Measurements from ENCODE around the gene MYH7B.

The MYH7B gene

GRCh38 chr20:34989118-34989517 lies 33.5 kb downstream of the MYH7B start:
- peaks cover 1% of the 10 kb centered on the region for H3K27me3 Mint-ChIP-seq
- no peaks in the 10 kb centered on the region for H3K4me1 Mint-ChIP-seq
- no peak overlapping the region for H3K4me3 Mint-ChIP-seq
- DNase-seq (no peak), ATAC-seq (no peak)
- H3K9me3 Mint-ChIP-seq = no peaks in the 10 kb centered on the region
- H3K27ac Mint-ChIP-seq = no peak overlapping the region
- no peaks in the 10 kb centered on the region for H3K36me3 Mint-ChIP-seq (ENCODE audit: low read depth)

GRCh38 chr20:34989670-34990069 lies 34.0 kb downstream of the MYH7B start:
- no peaks in the 10 kb centered on the region for H3K9me3 Mint-ChIP-seq
- DNase-seq (no peak), ATAC-seq (no peak)
- no peaks in the 10 kb centered on the region for H3K4me1 Mint-ChIP-seq
- H3K27me3 Mint-ChIP-seq = peaks cover 1% of the 10 kb centered on the region
- H3K27ac Mint-ChIP-seq = no peak overlapping the region
- no peak overlapping the region for H3K4me3 Mint-ChIP-seq
- no peaks in the 10 kb centered on the region for H3K36me3 Mint-ChIP-seq (ENCODE audit: low read depth)

GRCh38 chr20:34990231-34990630 lies 34.6 kb downstream of the MYH7B start:
- no peak for DNase-seq
- no peak overlapping the region for H3K4me3 Mint-ChIP-seq
- no peak for ATAC-seq
- no peak overlapping the region for H3K27ac Mint-ChIP-seq
- H3K27me3 Mint-ChIP-seq = no peaks in the 10 kb centered on the region
- H3K4me1 Mint-ChIP-seq = no peaks in the 10 kb centered on the region
- H3K36me3 Mint-ChIP-seq (ENCODE audit: low read depth) = no peaks in the 10 kb centered on the region
- H3K9me3 Mint-ChIP-seq = no peaks in the 10 kb centered on the region

- ATAC-seq = no peak
- H3K4me1 Mint-ChIP-seq = no peaks in the 10 kb centered on the region
- H3K4me3 Mint-ChIP-seq = no peak overlapping the region
- H3K27me3 Mint-ChIP-seq = no peaks in the 10 kb centered on the region
- H3K27ac Mint-ChIP-seq = no peak overlapping the region
- no peak for DNase-seq
- no peaks in the 10 kb centered on the region for H3K9me3 Mint-ChIP-seq
- no peaks in the 10 kb centered on the region for H3K36me3 Mint-ChIP-seq (ENCODE audit: low read depth)
These were observed 35.1 kb downstream of the MYH7B start for GRCh38 chr20:34990661-34991214.

- no peak for DNase-seq
- H3K27me3 Mint-ChIP-seq = no peaks in the 10 kb centered on the region
- no peaks in the 10 kb centered on the region for H3K9me3 Mint-ChIP-seq
- ATAC-seq = no peak
- H3K27ac Mint-ChIP-seq = no peak overlapping the region
- no peaks in the 10 kb centered on the region for H3K4me1 Mint-ChIP-seq
- H3K36me3 Mint-ChIP-seq (ENCODE audit: low read depth) = peaks cover 5% of the 10 kb centered on the region
- H3K4me3 Mint-ChIP-seq = no peak overlapping the region
These were observed 37.2 kb downstream of the MYH7B start for GRCh38 chr20:34992751-34993417.

GRCh38 chr20:34993941-34994508 lies 38.4 kb downstream of the MYH7B start:
- no peak overlapping the region for H3K27ac Mint-ChIP-seq
- DNase-seq (no peak), ATAC-seq (no peak)
- H3K4me3 Mint-ChIP-seq = no peak overlapping the region
- H3K27me3 Mint-ChIP-seq = no peaks in the 10 kb centered on the region
- H3K9me3 Mint-ChIP-seq = no peaks in the 10 kb centered on the region
- H3K4me1 Mint-ChIP-seq = no peaks in the 10 kb centered on the region
- peaks cover 6% of the 10 kb centered on the region for H3K36me3 Mint-ChIP-seq (ENCODE audit: low read depth)

GRCh38 chr20:34994509-34995131 lies 39.0 kb downstream of the MYH7B start:
- H3K27me3 Mint-ChIP-seq = no peaks in the 10 kb centered on the region
- H3K4me1 Mint-ChIP-seq = no peaks in the 10 kb centered on the region
- DNase-seq (no peak), ATAC-seq (no peak)
- H3K9me3 Mint-ChIP-seq = no peaks in the 10 kb centered on the region
- no peak overlapping the region for H3K27ac Mint-ChIP-seq
- H3K36me3 Mint-ChIP-seq (ENCODE audit: low read depth) = peaks cover 7% of the 10 kb centered on the region
- no peak overlapping the region for H3K4me3 Mint-ChIP-seq

GRCh38 chr20:34995192-34995591 lies 39.5 kb downstream of the MYH7B start:
- peaks cover 7% of the 10 kb centered on the region for H3K36me3 Mint-ChIP-seq (ENCODE audit: low read depth)
- no peaks in the 10 kb centered on the region for H3K4me1 Mint-ChIP-seq
- ATAC-seq (no peak), DNase-seq (no peak)
- no peaks in the 10 kb centered on the region for H3K9me3 Mint-ChIP-seq
- H3K27me3 Mint-ChIP-seq = no peaks in the 10 kb centered on the region
- no peak overlapping the region for H3K4me3 Mint-ChIP-seq
- no peak overlapping the region for H3K27ac Mint-ChIP-seq

- no peak overlapping the region for H3K4me3 Mint-ChIP-seq
- no peaks in the 10 kb centered on the region for H3K9me3 Mint-ChIP-seq
- peaks cover 7% of the 10 kb centered on the region for H3K36me3 Mint-ChIP-seq (ENCODE audit: low read depth)
- DNase-seq (no peak), ATAC-seq (no peak)
- no peaks in the 10 kb centered on the region for H3K27me3 Mint-ChIP-seq
- H3K27ac Mint-ChIP-seq = no peak overlapping the region
- H3K4me1 Mint-ChIP-seq = no peaks in the 10 kb centered on the region
These were observed 40.0 kb downstream of the MYH7B start for GRCh38 chr20:34995696-34996095.

- Mint-ChIP-seq H3K36me3 (ENCODE audit: low read depth) (peaks cover 9% of the 10 kb centered on the region), H3K27me3 (no peaks in the 10 kb centered on the region), H3K4me1 (no peaks in the 10 kb centered on the region), H3K4me3 (no peak overlapping the region), H3K27ac (no peak overlapping the region), H3K9me3 (no peaks in the 10 kb centered on the region)
- no peak for ATAC-seq
- no peak for DNase-seq
These were observed 40.8 kb downstream of the MYH7B start for GRCh38 chr20:34996243-34997028.

- H3K36me3 Mint-ChIP-seq (ENCODE audit: low read depth) = peaks cover 9% of the 10 kb centered on the region
- no peaks in the 10 kb centered on the region for H3K9me3 Mint-ChIP-seq
- H3K27ac Mint-ChIP-seq = no peak overlapping the region
- no peak overlapping the region for H3K4me3 Mint-ChIP-seq
- H3K27me3 Mint-ChIP-seq = no peaks in the 10 kb centered on the region
- ATAC-seq (no peak), DNase-seq (no peak)
- no peaks in the 10 kb centered on the region for H3K4me1 Mint-ChIP-seq
These were observed 41.5 kb downstream of the MYH7B start for GRCh38 chr20:34997131-34997561.

- Mint-ChIP-seq H3K4me3 (no peak overlapping the region), H3K27ac (peak overlapping the region; percentile 50), H3K4me1 (no peaks in the 10 kb centered on the region), H3K9me3 (no peaks in the 10 kb centered on the region), H3K36me3 (ENCODE audit: low read depth) (peaks cover 9% of the 10 kb centered on the region), H3K27me3 (no peaks in the 10 kb centered on the region)
- DNase-seq = no peak
- no peak for ATAC-seq
These were observed 42.1 kb downstream of the MYH7B start for GRCh38 chr20:34997774-34998173.

GRCh38 chr20:34998331-34998950 lies 42.8 kb downstream of the MYH7B start:
- Mint-ChIP-seq H3K4me1 (no peaks in the 10 kb centered on the region), H3K36me3 (ENCODE audit: low read depth) (peaks cover 11% of the 10 kb centered on the region), H3K27me3 (no peaks in the 10 kb centered on the region), H3K4me3 (no peak overlapping the region), H3K27ac (no peak overlapping the region), H3K9me3 (no peaks in the 10 kb centered on the region)
- ATAC-seq (no peak), DNase-seq (no peak)

GRCh38 chr20:34999021-34999451 lies 43.4 kb downstream of the MYH7B start:
- H3K27me3 Mint-ChIP-seq = no peaks in the 10 kb centered on the region
- H3K4me3 Mint-ChIP-seq = no peak overlapping the region
- no peak overlapping the region for H3K27ac Mint-ChIP-seq
- no peaks in the 10 kb centered on the region for H3K4me1 Mint-ChIP-seq
- DNase-seq = no peak
- H3K9me3 Mint-ChIP-seq = no peaks in the 10 kb centered on the region
- peaks cover 11% of the 10 kb centered on the region for H3K36me3 Mint-ChIP-seq (ENCODE audit: low read depth)
- ATAC-seq = no peak

Measured in activated naive CD8-positive, alpha-beta T cell treated with anti-CD3 and anti-CD28 coated beads, Interleukin-2, amount 50 U/mL, for 24 hours (primary cell).